Right lobe of liver (tissue), 6 donors: Measurements from ENCODE around the gene SULF2. TPM values are rescaled to one million over a fixed set of nuclear protein-coding genes. Genes with fewer than 3 reads are reported as not detected.
"Not testable (repeated sequence)": the region's sequence is repeated elsewhere in the genome, so short reads cannot be mapped to it uniquely, and the experiment has no call there.

Experiments used
- ATAC-seq, 4 donors: fragments of 200-7000 bp; cut with Tn5 transposase; one replicate each; pipeline ENCODE4 v1.9.1; 2020; ENCODE audit warnings: mild to moderate bottlenecking in 4 of 4, moderate library complexity in 4 of 4
- DNase-seq, 3 donors: peaks; one replicate each; pipeline ENCODE4 v3.0.0-alpha.2; 2020
- H3K27ac ChIP-seq, 3 donors: fragments of 200-600 bp; one replicate each; pipeline ENCODE4 v1.8.0; 2022
- H3K27me3 ChIP-seq, 2 donors: fragments of 200-600 bp; one replicate each; pipeline ENCODE4 v1.8.0; 2022
- H3K36me3 ChIP-seq, 4 donors: fragments of 200-600 bp; sonication (generic) in 1 of 4; one replicate each; pipeline versions ENCODE4 v1.5.1 to v1.8.0; 2017 to 2022; ENCODE audit warnings: control low read depth in 1 of 4
- H3K4me1 ChIP-seq, 4 donors: fragments of 200-600 bp; sonication (generic) in 1 of 4; one replicate each; pipeline versions ENCODE4 v1.5.1 to v1.8.0; 2017 to 2022; ENCODE audit warnings: control low read depth in 1 of 4
- H3K4me3 ChIP-seq, 3 donors: fragments of 200-600 bp; one replicate each; pipeline ENCODE4 v1.8.0; 2022
- H3K9me3 ChIP-seq, 4 donors: fragments of 200-600 bp; sonication (generic) in 1 of 4; one replicate each; pipeline versions ENCODE4 v1.5.1 to v1.8.0; 2017 to 2022; ENCODE audit warnings: control low read depth in 1 of 4
- CTCF ChIP-seq, 4 donors: fragments of 200-600 bp in 3 of 4; fragments of 450-650 bp in 1 of 4; IDR thresholded peaks; one replicate each; pipeline versions ENCODE4 v1.5.1 to v1.8.0; 2016 to 2022; ENCODE audit warnings: antibody characterized with exemption in 4 of 4, mild to moderate bottlenecking in 2 of 4
- POLR2A ChIP-seq: fragments of 450-650 bp; IDR thresholded peaks from one replicate; pipeline ENCODE4 v1.6.1; 2017; ENCODE audit warnings: antibody characterized with exemption, mild to moderate bottlenecking
- WGBS: methylation state at CpG from one replicate; pipeline ENCODE4 v1.1.6; 2018; ENCODE audit warnings: low coverage, low lambda C conversion rate; ENCODE audit not compliant: insufficient coverage; ENCODE audit errors: missing lambda C conversion rate; 5-methylcytosine and 5-hydroxymethylcytosine counted together
- intact Hi-C, 2 donors: fragments of 100-400 bp; cut with DNase I; formaldehyde crosslinking; loops; one replicate each; pipeline versions ENCODE4 v1.11.2 to v1.14.1; 2022
- total RNA-seq, 6 experiments: library from RNA; depleted of rRNA in 2 of 6; stranded (reverse); fragments of >200 nt in 2 of 6; fragmentation: NEBNext Ultra II Directional in 3 of 6; extraction: Animal tissue kit (Norgen Biotek cat#: 25700) in 3 of 6; gene quantifications; one replicate each; pipeline versions ENCODE4 v1.1.0 to v1.2.4, GENCODE V29; 2016 to 2023
- donor health status: DM: no; HTN: yes; CAD: no.
- donor health status: DM: no; HTN: no; CAD: no.
- donor health status: DM: no; HTN: no; CAD: no.
- donor health status: DM: no; HTN: yes; CAD: no.
- donor health status: DM: no; HTN: yes; CAD: no.

Gene SULF2
- total RNA-seq, 6 experiments from 2014 or later, result 6.1 to 92.0 (median 48.3) TPM

- DNase-seq (peak; percentile 52 to 68 (median 58)), ATAC-seq (peak; percentile 50 to 78 (median 64))
- WGBS, result 60% methylated on average over 3 of the region's 17 CpGs
- H3K36me3 ChIP-seq, result no peaks in the 10 kb centered on the region
- H3K4me3 ChIP-seq, result no peak overlapping the region
- H3K4me1 ChIP-seq, result no peaks in the 10 kb centered on the region
- no peaks in the 10 kb centered on the region for H3K27me3 ChIP-seq
- no peaks in the 10 kb centered on the region for H3K9me3 ChIP-seq
- TF ChIP-seq CTCF (IDR thresholded peaks at IDR 0.05) (no peak), POLR2A (no peak)
- intact Hi-C loops, result no loop called here
- no peak overlapping the region for H3K27ac ChIP-seq
Measured at GRCh38 chr20:47795214-47795907, 10.1 kb upstream of the SULF2 start.

- H3K4me3 ChIP-seq, H3K27ac ChIP-seq, H3K36me3 ChIP-seq, H3K27me3 ChIP-seq, H3K4me1 ChIP-seq, H3K9me3 ChIP-seq, DNase-seq, intact Hi-C loops, ATAC-seq: not testable (repeated sequence)
- 82% methylated on average over 6 of the region's 6 CpGs for WGBS
Measured at GRCh38 chr20:47794264-47794663, 9.0 kb upstream of the SULF2 start.

- H3K36me3 ChIP-seq, result no peaks in the 10 kb centered on the region
- intact Hi-C loops, result no loop called here
- DNase-seq (peak in 1 of 3 donors; percentile 5), ATAC-seq (peak in 2 of 4 donors; percentile 30 to 39)
- 56% methylated on average over 6 of the region's 9 CpGs for WGBS
- no peaks in the 10 kb centered on the region for H3K9me3 ChIP-seq
- H3K4me1 ChIP-seq, result no peaks in the 10 kb centered on the region
- TF ChIP-seq CTCF (IDR thresholded peaks at IDR 0.05) (no peak), POLR2A (no peak)
- H3K4me3 ChIP-seq, result no peak overlapping the region
- H3K27ac ChIP-seq, result no peak overlapping the region
- H3K27me3 ChIP-seq, result no peaks in the 10 kb centered on the region
Measured at GRCh38 chr20:47792021-47792618, 6.8 kb upstream of the SULF2 start.

- no peak overlapping the region for H3K4me3 ChIP-seq
- no peaks in the 10 kb centered on the region for H3K4me1 ChIP-seq
- no peak for TF ChIP-seq POLR2A
- no peak for TF ChIP-seq CTCF (IDR thresholded peaks at IDR 0.05)
- H3K27me3 ChIP-seq, result no peaks in the 10 kb centered on the region
- no peak overlapping the region for H3K27ac ChIP-seq
- no peaks in the 10 kb centered on the region for H3K9me3 ChIP-seq
- ATAC-seq, result no peak
- intact Hi-C loops, result no loop called here
- no peaks in the 10 kb centered on the region for H3K36me3 ChIP-seq
- DNase-seq, result no peak
- WGBS, result 92% methylated on average over 2 of the region's 2 CpGs
Measured at GRCh38 chr20:47791084-47791599, 5.9 kb upstream of the SULF2 start.

- ATAC-seq (no peak), DNase-seq (no peak)
- intact Hi-C loops, result no loop called here
- H3K27ac ChIP-seq, result no peak overlapping the region
- H3K27me3 ChIP-seq, result no peaks in the 10 kb centered on the region
- TF ChIP-seq POLR2A (no peak), CTCF (IDR thresholded peaks at IDR 0.05) (no peak)
- 55% methylated on average over 5 of the region's 5 CpGs for WGBS
- no peaks in the 10 kb centered on the region for H3K9me3 ChIP-seq
- no peak overlapping the region for H3K4me3 ChIP-seq
- no peaks in the 10 kb centered on the region for H3K36me3 ChIP-seq
- no peaks in the 10 kb centered on the region for H3K4me1 ChIP-seq
Measured at GRCh38 chr20:47790580-47790965, 5.3 kb upstream of the SULF2 start.
